Esophagus muscularis mucosa (tissue), 4 donors: ENCODE results near the gene ZDHHC12.

Source experiments
- CTCF ChIP-seq, 3 experiments: fragments of 200-600 bp in 2 of 3; fragments of 450-650 bp in 1 of 3; sonication (generic) in 2 of 3; IDR thresholded peaks; one replicate each; pipeline ENCODE4 v1.5.1; 2017 to 2019; ENCODE audit warnings: antibody characterized with exemption in 3 of 3, mild to moderate bottlenecking in 2 of 3, moderate library complexity in 1 of 3
- EP300 ChIP-seq: sonication (generic); formaldehyde crosslinking; IDR thresholded peaks from one replicate; pipeline ENCODE4 v1.6.1; 2017; ENCODE audit warnings: antibody characterized with exemption
- POLR2A ChIP-seq: fragments of 450-650 bp; IDR thresholded peaks from one replicate; pipeline ENCODE4 v1.6.1; 2017; ENCODE audit warnings: antibody characterized with exemption, moderate library complexity, mild to moderate bottlenecking, low read depth
- POLR2AphosphoS5 ChIP-seq, 2 donors: sonication (generic); formaldehyde crosslinking; IDR thresholded peaks; one replicate each; pipeline ENCODE4 v1.6.1; 2017; ENCODE audit warnings: antibody characterized with exemption in 2 of 2

- TF ChIP-seq CTCF (IDR thresholded peaks at IDR 0.05) (no peak), POLR2A (no peak), EP300 (no peak), POLR2AphosphoS5 (IDR thresholded peaks at IDR 0.05) (no peak)
These were observed 5.5 kb downstream of the ZDHHC12 start for GRCh38 chr9:128718475-128718874.
